KMS-11 (cell line): ENCODE results near the gene ZMAT2.

Experiments used
- H2AFZ ChIP-seq: fragments of 200-600 bp; sonication (generic); 2 replicates; pipeline ENCODE4 v1.6.1; 2016; ENCODE audit warnings: antibody characterized with exemption, mixed run types, low read depth
- H3K27ac ChIP-seq: fragments of 200-600 bp; sonication (generic); 2 replicates; pipeline ENCODE4 v1.6.1; 2016; ENCODE audit warnings: mild to moderate bottlenecking, mixed run types
- H3K27me3 ChIP-seq: fragments of 200-600 bp; sonication (generic); 2 replicates; pipeline ENCODE4 v1.6.1; 2017; ENCODE audit warnings: mild to moderate bottlenecking, low read depth, mixed run types, moderate library complexity; ENCODE audit not compliant: insufficient read depth
- H3K36me3 ChIP-seq: fragments of 200-600 bp; sonication (generic); 2 replicates; pipeline ENCODE4 v1.6.1; 2017; ENCODE audit warnings: mild to moderate bottlenecking, mixed run types; ENCODE audit not compliant: insufficient read depth
- H3K4me1 ChIP-seq: fragments of 200-600 bp; sonication (generic); 2 replicates; pipeline ENCODE4 v1.6.1; 2016; ENCODE audit warnings: mild to moderate bottlenecking, low read depth, mixed run types; ENCODE audit not compliant: poor library complexity, severe bottlenecking
- H3K4me2 ChIP-seq: fragments of 200-600 bp; sonication (generic); 2 replicates; pipeline ENCODE4 v1.7.0; 2016; ENCODE audit warnings: mild to moderate bottlenecking, mixed run types
- H3K4me3 ChIP-seq: fragments of 200-600 bp; sonication (generic); IDR thresholded peaks from 2 replicates; pipeline ENCODE4 v1.6.1; 2017; ENCODE audit warnings: low read depth, low read length, mixed read lengths; ENCODE audit not compliant: insufficient read depth
- H3K79me2 ChIP-seq: fragments of 200-600 bp; sonication (generic); 2 replicates; pipeline ENCODE4 v1.6.1; 2016; ENCODE audit warnings: low read depth, mixed run types; ENCODE audit not compliant: insufficient read depth
- H3K9ac ChIP-seq: fragments of 200-600 bp; sonication (generic); 2 replicates; pipeline ENCODE4 v1.6.1; 2016; ENCODE audit warnings: mild to moderate bottlenecking, mixed run types
- H4K20me1 ChIP-seq: fragments of 200-600 bp; sonication (generic); 2 replicates; pipeline ENCODE4 v1.6.1; 2016; ENCODE audit warnings: mild to moderate bottlenecking, mixed run types; ENCODE audit not compliant: insufficient read depth
- CTCF ChIP-seq: fragments of 200-600 bp; sonication (generic); conservative IDR thresholded peaks from 2 replicates; pipeline ENCODE4 v1.6.1; 2017; ENCODE audit warnings: low read depth, mild to moderate bottlenecking, antibody characterized with exemption, low read length, moderate library complexity, mixed read lengths

The ZMAT2 gene

DNA sequence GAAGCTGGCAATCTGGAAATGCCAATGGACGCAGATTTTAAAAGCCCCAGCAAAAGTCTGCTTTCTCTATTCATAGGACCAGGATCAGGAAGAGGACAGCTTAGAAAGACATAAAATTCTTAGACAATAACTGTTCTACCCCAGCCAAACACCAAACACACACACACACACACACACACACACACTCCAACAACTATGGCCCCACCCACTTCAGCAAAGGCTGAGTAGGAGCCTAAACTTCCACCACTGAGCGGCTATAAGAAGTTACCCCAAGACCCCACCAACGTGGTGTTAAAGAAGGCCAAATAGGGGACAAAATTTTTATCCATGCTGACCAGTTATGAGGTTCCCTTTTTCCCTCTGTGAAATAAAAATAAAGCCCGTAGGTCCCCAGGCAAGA, 32.9 kb downstream of the ZMAT2 start:
- no peaks in the 10 kb centered on the region for H3K79me2 ChIP-seq
- H3K27me3 ChIP-seq = no peaks in the 10 kb centered on the region
- H3K36me3 ChIP-seq = no peaks in the 10 kb centered on the region
- H3K4me3 ChIP-seq = no peak overlapping the region
- no peak overlapping the region for H3K4me2 ChIP-seq
- no peak overlapping the region for H3K27ac ChIP-seq
- no peak overlapping the region for H2AFZ ChIP-seq
- no peaks in the 10 kb centered on the region for H3K4me1 ChIP-seq
- no peak overlapping the region for H3K9ac ChIP-seq
- no peaks in the 10 kb centered on the region for H4K20me1 ChIP-seq
- TF ChIP-seq CTCF = no peak

DNA sequence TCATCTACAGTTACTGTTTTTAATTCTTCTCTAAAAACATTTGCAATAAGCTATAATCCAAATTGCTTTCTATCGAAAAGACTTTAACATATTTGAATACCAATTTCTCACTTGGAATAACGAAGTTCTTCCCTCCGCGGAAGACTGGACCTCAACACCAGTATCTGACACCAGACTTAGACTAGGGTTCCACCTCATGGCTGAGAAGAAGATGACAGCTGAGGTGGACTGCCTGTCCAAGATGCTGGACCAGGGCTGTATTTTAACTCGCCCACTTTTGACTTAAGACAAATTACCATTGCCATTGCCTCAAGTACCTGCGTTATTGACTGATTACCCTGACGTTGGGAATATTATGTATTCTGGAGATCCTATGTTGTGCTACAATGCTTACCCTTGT, 34.1 kb downstream of the ZMAT2 start:
- Histone ChIP-seq H3K9ac (no peak overlapping the region), H3K4me3 (no peak overlapping the region), H3K36me3 (no peaks in the 10 kb centered on the region), H3K4me2 (no peak overlapping the region), H3K27me3 (no peaks in the 10 kb centered on the region), H3K79me2 (no peaks in the 10 kb centered on the region), H2AFZ (no peak overlapping the region), H3K4me1 (no peaks in the 10 kb centered on the region), H4K20me1 (no peaks in the 10 kb centered on the region), H3K27ac (no peak overlapping the region)
- 0 out of 2 replicates have a peak, but pooled peaks have one; percentile 14 for TF ChIP-seq CTCF

DNA sequence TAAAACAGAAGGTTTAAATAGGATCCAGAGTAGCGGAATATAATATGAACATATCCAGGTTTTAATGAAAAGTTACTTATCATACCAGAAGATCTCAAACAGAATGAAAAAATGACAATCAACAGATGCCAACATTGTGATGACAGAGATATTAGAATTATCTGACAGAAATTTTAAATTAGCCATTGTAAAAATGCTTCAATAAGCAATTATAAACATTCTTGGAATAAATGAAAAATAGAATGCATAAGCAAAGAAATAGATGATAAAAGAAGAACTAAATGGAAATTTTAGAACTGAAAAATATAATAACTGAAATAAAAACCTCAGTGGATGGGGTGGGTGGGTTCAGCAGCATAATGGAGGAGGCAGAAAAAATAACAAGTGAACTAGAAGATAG, 37.2 kb downstream of the ZMAT2 start:
- no peak overlapping the region for H3K27ac ChIP-seq
- no peaks in the 10 kb centered on the region for H3K4me1 ChIP-seq
- H3K4me2 ChIP-seq = no peak overlapping the region
- H3K4me3 ChIP-seq = no peak overlapping the region
- H3K36me3 ChIP-seq = no peaks in the 10 kb centered on the region
- no peak overlapping the region for H3K9ac ChIP-seq
- TF ChIP-seq CTCF = no peak
- H3K79me2 ChIP-seq = no peaks in the 10 kb centered on the region
- H3K27me3 ChIP-seq = no peaks in the 10 kb centered on the region
- no peak overlapping the region for H2AFZ ChIP-seq
- no peaks in the 10 kb centered on the region for H4K20me1 ChIP-seq

- no peak overlapping the region for H3K4me3 ChIP-seq
- no peak overlapping the region for H2AFZ ChIP-seq
- no peaks in the 10 kb centered on the region for H4K20me1 ChIP-seq
- H3K36me3 ChIP-seq = no peaks in the 10 kb centered on the region
- H3K9ac ChIP-seq = no peak overlapping the region
- no peak for TF ChIP-seq CTCF
- no peak overlapping the region for H3K27ac ChIP-seq
- no peaks in the 10 kb centered on the region for H3K79me2 ChIP-seq
- H3K4me2 ChIP-seq = no peak overlapping the region
- no peaks in the 10 kb centered on the region for H3K4me1 ChIP-seq
- no peaks in the 10 kb centered on the region for H3K27me3 ChIP-seq
Observed at GRCh38 chr5:140741967-140742366, 41.7 kb downstream of the ZMAT2 start.

- TF ChIP-seq CTCF = no peak
- Histone ChIP-seq H3K27ac (no peak overlapping the region), H2AFZ (no peak overlapping the region), H3K9ac (no peak overlapping the region), H3K79me2 (no peaks in the 10 kb centered on the region), H4K20me1 (no peaks in the 10 kb centered on the region), H3K4me2 (no peak overlapping the region), H3K36me3 (no peaks in the 10 kb centered on the region), H3K27me3 (no peaks in the 10 kb centered on the region), H3K4me1 (no peaks in the 10 kb centered on the region), H3K4me3 (no peak overlapping the region)
Observed at GRCh38 chr5:140753561-140753960, 53.3 kb downstream of the ZMAT2 start.
